Aorta (tissue), 5 donors: ENCODE measurements around the gene PDIA5. TPM values are rescaled to one million over a fixed set of nuclear protein-coding genes. Genes with fewer than 3 reads are reported as not detected.

Source experiments
- ATAC-seq: fragments of 200-7000 bp; cut with Tn5 transposase; one replicate; pipeline ENCODE4 v1.9.1; 2022; ENCODE audit warnings: moderate library complexity; ENCODE audit not compliant: low FRiP score
- DNase-seq, 2 donors: peaks; one replicate each; pipeline ENCODE4 v3.0.0-alpha.2; 2020
- H3K27ac ChIP-seq, 2 donors: one replicate each; pipeline ENCODE4 v1.5.1; 2013; ENCODE audit warnings: low read length in 2 of 2, mild to moderate bottlenecking in 2 of 2, moderate library complexity in 2 of 2, control low read depth in 1 of 2, inconsistent platforms in 1 of 2, low read depth in 1 of 2
- H3K27me3 ChIP-seq, 2 donors: one replicate each; pipeline ENCODE4 v1.6.1; 2013; ENCODE audit warnings: control low read depth in 1 of 2, low read length in 1 of 2, mild to moderate bottlenecking in 1 of 2, moderate library complexity in 1 of 2; ENCODE audit not compliant: insufficient read depth in 2 of 2, control insufficient read depth in 1 of 2
- H3K36me3 ChIP-seq, 2 donors: one replicate each; pipeline ENCODE4 v1.6.1; 2013; ENCODE audit warnings: control low read depth in 1 of 2, low read length in 1 of 2, mild to moderate bottlenecking in 1 of 2; ENCODE audit not compliant: insufficient read depth in 2 of 2, control insufficient read depth in 1 of 2
- H3K4me1 ChIP-seq, 2 donors: one replicate each; pipeline ENCODE4 v1.6.1; 2013; ENCODE audit warnings: low read length in 2 of 2, control low read depth in 1 of 2, mild to moderate bottlenecking in 1 of 2, moderate library complexity in 1 of 2; ENCODE audit not compliant: insufficient read depth in 2 of 2, control insufficient read depth in 1 of 2
- H3K4me3 ChIP-seq, 2 donors: one replicate each; pipeline ENCODE4 v1.5.1; 2013; ENCODE audit warnings: low read length in 2 of 2, control low read depth in 1 of 2, mild to moderate bottlenecking in 1 of 2
- H3K9me3 ChIP-seq: one replicate; pipeline ENCODE4 v1.6.1; 2013; ENCODE audit warnings: mild to moderate bottlenecking, low read length; ENCODE audit not compliant: control insufficient read depth
- WGBS, 2 donors: extraction: QIAGEN DNeasy Blood & Tissue Kit; methylation state at CpG; one replicate each; pipeline ENCODE4 v1.1.7; 2013; 5-methylcytosine and 5-hydroxymethylcytosine counted together
- intact Hi-C, 2 donors: fragments of 100-400 bp; cut with DNase I; formaldehyde crosslinking; loops; one replicate each; pipeline versions ENCODE4 v1.14.2 to v1.15.0; 2022
- polyA plus RNA-seq, 2 donors: library from polyadenylated mRNA; stranded (reverse); fragments of 200-250 nt; gene quantifications; one replicate each; pipeline ENCODE4 v1.2.3, GENCODE V29; 2013
- total RNA-seq, 2 donors: library from RNA; stranded (reverse); fragmentation: NEBNext Ultra II Directional; extraction: Animal tissue kit (Norgen Biotek cat#: 25700); gene quantifications; one replicate each; pipeline ENCODE4 v1.2.1, GENCODE V29; 2021
- donor health status: healthy with polysubstance abuse.
- donor health status: Bipolar disorder and iron deficiency.
- donor health status: DM: no; HTN: no; CAD: no.
- donor health status: DM: no; HTN: no; CAD: no.
- donor health status: DM: yes; HTN: yes; CAD: no.

Gene PDIA5
- total and polyA plus RNA-seq, 4 donors, result 8.6 to 50.4 (median 30.4) TPM

- Histone ChIP-seq H3K9me3 (no peaks in the 10 kb centered on the region), H3K27me3 (no peaks in the 10 kb centered on the region), H3K27ac (no peak overlapping the region), H3K4me1 (no peaks in the 10 kb centered on the region), H3K4me3 (no peak overlapping the region), H3K36me3 (no peaks in the 10 kb centered on the region)
- no peak for DNase-seq
- WGBS, 2 donors, result 85 to 88% methylated on average over 7 of the region's 7 CpGs
- no peak for ATAC-seq
- intact Hi-C loops, result no loop called here
These were observed 5.0 kb upstream of the PDIA5 start for GRCh38 chr3:123061856-123062255.

GRCh38 chr3:123063034-123063433 lies 3.8 kb upstream of the PDIA5 start:
- H3K36me3 ChIP-seq, result no peaks in the 10 kb centered on the region
- H3K9me3 ChIP-seq, result no peaks in the 10 kb centered on the region
- no peak overlapping the region for H3K27ac ChIP-seq
- no peak overlapping the region for H3K4me3 ChIP-seq
- H3K4me1 ChIP-seq, result no peaks in the 10 kb centered on the region
- 94 to 96% methylated on average over 6 of the region's 6 CpGs for WGBS, 2 donors
- intact Hi-C loops, result no loop called here
- ATAC-seq (no peak), DNase-seq (no peak)
- no peaks in the 10 kb centered on the region for H3K27me3 ChIP-seq

GRCh38 chr3:123064506-123064905 lies 2.3 kb upstream of the PDIA5 start:
- Histone ChIP-seq H3K4me1 (no peaks in the 10 kb centered on the region), H3K9me3 (no peaks in the 10 kb centered on the region), H3K36me3 (no peaks in the 10 kb centered on the region), H3K27ac (no peak overlapping the region), H3K4me3 (no peak overlapping the region), H3K27me3 (no peaks in the 10 kb centered on the region)
- intact Hi-C loops, result no loop called here
- 96 to 100% methylated on average over 4 of the region's 4 CpGs for WGBS, 2 donors
- ATAC-seq (no peak), DNase-seq (no peak)

GRCh38 chr3:123064914-123065313 lies 1.9 kb upstream of the PDIA5 start:
- intact Hi-C loops, result no loop called here
- H3K9me3 ChIP-seq, result no peaks in the 10 kb centered on the region
- no peaks in the 10 kb centered on the region for H3K36me3 ChIP-seq
- H3K27me3 ChIP-seq, result no peaks in the 10 kb centered on the region
- no peak overlapping the region for H3K27ac ChIP-seq
- WGBS, 2 donors, result 4 to 57% methylated on average over 1 of the region's 1 CpG
- ATAC-seq (no peak), DNase-seq (no peak)
- H3K4me3 ChIP-seq, result no peak overlapping the region
- H3K4me1 ChIP-seq, result no peaks in the 10 kb centered on the region

GRCh38 chr3:123066599-123066895 lies 278 bp upstream of the PDIA5 start:
- DNase-seq (no peak), ATAC-seq (no peak)
- H3K9me3 ChIP-seq, result no peaks in the 10 kb centered on the region
- H3K27me3 ChIP-seq, result no peaks in the 10 kb centered on the region
- WGBS, 2 donors, result 6 to 7% methylated on average over 6 of the region's 6 CpGs
- intact Hi-C loops, result no loop called here
- H3K4me1 ChIP-seq, result no peaks in the 10 kb centered on the region
- no peak overlapping the region for H3K27ac ChIP-seq
- no peak overlapping the region for H3K4me3 ChIP-seq
- no peaks in the 10 kb centered on the region for H3K36me3 ChIP-seq

- DNase-seq (peak in 1 of 2 donors; percentile 56), ATAC-seq (peak; percentile 47)
- H3K27ac ChIP-seq, result no peak overlapping the region
- no peaks in the 10 kb centered on the region for H3K9me3 ChIP-seq
- no peaks in the 10 kb centered on the region for H3K36me3 ChIP-seq
- H3K27me3 ChIP-seq, result no peaks in the 10 kb centered on the region
- WGBS, 2 donors, result 14 to 15% methylated on average over 24 of the region's 24 CpGs
- H3K4me1 ChIP-seq, result no peaks in the 10 kb centered on the region
- intact Hi-C loops, result no loop called here
- H3K4me3 ChIP-seq, result peak overlapping the region; percentile 29 to 64
These were observed 1.1 kb downstream of the PDIA5 start for GRCh38 chr3:123067689-123068600.

GRCh38 chr3:123068601-123069381 lies 2.0 kb downstream of the PDIA5 start:
- no peak overlapping the region for H3K27ac ChIP-seq
- no peaks in the 10 kb centered on the region for H3K9me3 ChIP-seq
- 81% methylated on average over 12 of the region's 12 CpGs for WGBS, 2 donors
- H3K36me3 ChIP-seq, result no peaks in the 10 kb centered on the region
- no peak overlapping the region for H3K4me3 ChIP-seq
- no peaks in the 10 kb centered on the region for H3K4me1 ChIP-seq
- intact Hi-C loops, result no loop called here
- ATAC-seq, result no peak
- no peak for DNase-seq
- H3K27me3 ChIP-seq, result no peaks in the 10 kb centered on the region

- Histone ChIP-seq H3K4me1 (no peaks in the 10 kb centered on the region), H3K9me3 (no peaks in the 10 kb centered on the region), H3K4me3 (no peak overlapping the region), H3K36me3 (no peaks in the 10 kb centered on the region), H3K27ac (no peak overlapping the region), H3K27me3 (no peaks in the 10 kb centered on the region)
- DNase-seq (no peak), ATAC-seq (no peak)
- 80 to 86% methylated on average over 8 of the region's 8 CpGs for WGBS, 2 donors
- intact Hi-C loops, result no loop called here
These were observed 3.7 kb downstream of the PDIA5 start for GRCh38 chr3:123070510-123070909.

GRCh38 chr3:123071146-123071545 lies 4.3 kb downstream of the PDIA5 start:
- intact Hi-C loops, result no loop called here
- no peak for DNase-seq
- ATAC-seq, result no peak

More at GRCh38 chr3:123071146-123071545, 4.3 kb downstream of the PDIA5 start:
- H3K27me3 ChIP-seq, result no peaks in the 10 kb centered on the region
- H3K27ac ChIP-seq, result no peak overlapping the region
- no peaks in the 10 kb centered on the region for H3K4me1 ChIP-seq
- no peak overlapping the region for H3K4me3 ChIP-seq
- no peaks in the 10 kb centered on the region for H3K9me3 ChIP-seq
- no peaks in the 10 kb centered on the region for H3K36me3 ChIP-seq
- WGBS, 2 donors, result 65% methylated on average over 5 of the region's 5 CpGs
